A549 (cell line): ENCODE measurements around the gene DNASE1L1.

Source experiments
- ESRRA ChIP-seq: fragments of 150-350 bp; IDR thresholded peaks from 2 replicates; pipeline ENCODE4 v1.6.1; 2014; ENCODE audit warnings: mild to moderate bottlenecking, low read length, borderline replicate concordance
- MYC ChIP-seq: IDR thresholded peaks from 2 replicates; pipeline ENCODE4 v1.6.1; 2012; ENCODE audit warnings: mild to moderate bottlenecking, inconsistent platforms, low read length, improper control_type of control experiment, borderline replicate concordance

DNA sequence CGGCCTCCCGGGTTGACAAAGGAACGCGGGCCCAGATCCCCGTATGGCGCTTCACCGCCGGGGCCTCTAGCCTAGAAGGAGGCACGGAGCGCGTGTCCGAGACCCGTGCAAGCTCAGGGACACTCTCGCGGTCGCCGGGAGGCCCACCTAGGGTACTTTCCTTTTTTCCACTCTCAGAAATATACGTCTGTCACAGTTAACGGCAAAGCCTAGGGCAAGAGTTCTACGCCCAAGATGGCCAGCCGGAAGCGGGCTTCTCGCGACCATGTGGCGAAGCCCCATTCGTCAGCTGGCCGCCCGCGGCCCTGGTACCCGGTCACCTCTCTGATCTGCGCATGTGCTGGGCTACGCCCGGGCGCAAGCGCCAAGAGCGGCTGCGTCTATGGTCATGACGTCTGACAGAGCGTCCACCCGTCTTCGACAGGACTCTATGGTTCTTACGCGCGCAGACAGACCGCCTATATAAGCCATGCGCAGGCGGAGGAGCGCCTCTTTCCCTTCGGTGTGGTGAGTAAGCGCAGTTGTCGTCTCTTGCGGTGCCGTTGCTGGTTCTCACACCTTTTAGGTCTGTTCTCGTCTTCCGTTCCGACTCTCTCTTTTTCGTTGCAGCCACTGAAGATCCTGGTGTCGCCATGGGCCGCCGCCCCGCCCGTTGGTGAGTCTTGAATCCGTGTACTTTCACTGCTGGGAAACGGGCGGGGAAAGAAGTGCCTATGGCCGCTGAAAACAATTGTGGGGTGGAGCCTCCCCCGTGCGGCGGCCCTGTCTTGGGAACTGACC, 11.0 kb downstream of the DNASE1L1 start, which contains the start of gene RPL10:
- TF ChIP-seq MYC (peak; percentile 87), ESRRA (no peak)
